Activated CD8-positive, alpha-beta memory T cell treated with anti-CD3 and anti-CD28 coated beads for 36 hours (primary cell): ENCODE measurements around the gene RPGR. TPM values are rescaled to one million over a fixed set of nuclear protein-coding genes. Genes with fewer than 3 reads are reported as not detected.

Experiments used
- CTCF ChIA-PET: fragments of 350-600 bp; sonication (Branson Sonifier 250); formaldehyde crosslinking; loops from one replicate; lab custom pipeline; 2021; ENCODE audit warnings: antibody characterized with exemption; lab: Charles Lee
- POLR2A ChIA-PET: fragments of 350-600 bp; sonication (Branson Sonifier 250); formaldehyde crosslinking; loops from one replicate; lab custom pipeline; 2021; ENCODE audit warnings: antibody characterized with exemption; lab: Charles Lee
- total RNA-seq, 2 experiments: library from RNA; stranded (reverse); gene quantifications; one replicate each; pipeline ENCODE4 v1.2.3, GENCODE V29; 2021

The RPGR gene
- total RNA-seq, 2 experiments from 2014 or later = 8.3 to 10.6 TPM

- ChIA-PET POLR2A (no interaction called here), CTCF (no interaction called here)
These were observed 51.2 kb downstream of the RPGR start for GRCh38 chrX:38276089-38276488.

GRCh38 chrX:38275615-38276014, 51.7 kb downstream of the RPGR start:
- ChIA-PET CTCF (no interaction called here), POLR2A (no interaction called here)

GRCh38 chrX:38273453-38273852, 53.9 kb downstream of the RPGR start:
- POLR2A ChIA-PET = no interaction called here
- CTCF ChIA-PET = no interaction called here

DNA sequence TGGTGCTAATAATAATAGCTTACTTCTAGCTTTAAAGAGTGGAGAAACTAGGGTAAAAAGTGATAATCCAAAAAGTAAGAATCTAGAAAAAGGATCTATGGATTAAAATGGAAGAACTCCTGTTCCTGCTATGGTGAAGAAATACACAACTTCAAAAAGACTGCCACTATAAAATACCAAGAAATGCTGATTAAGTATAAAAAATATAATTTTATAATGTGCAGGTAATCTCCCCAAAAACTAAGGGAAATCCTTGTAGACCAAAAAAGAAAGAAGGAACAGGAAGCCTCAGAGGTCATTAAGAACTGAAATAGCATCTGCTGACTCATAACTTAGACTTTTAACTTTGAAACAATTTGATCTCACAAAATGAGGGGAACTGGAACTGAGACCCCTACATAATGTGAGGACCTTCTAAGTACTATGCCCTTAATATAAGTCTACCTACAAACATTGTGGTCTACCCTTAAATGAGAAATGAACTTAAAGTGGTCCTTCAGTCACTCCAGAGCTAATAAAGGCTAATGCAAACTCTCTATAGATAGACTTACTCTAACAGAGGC, 56.1 kb downstream of the RPGR start:
- ChIA-PET POLR2A (no interaction called here), CTCF (interaction anchor here (1.1 kb wide), 1 partner anchor 50 kb away, joined by 3 read pairs; the partner anchor contains the start of gene SRPX)

DNA sequence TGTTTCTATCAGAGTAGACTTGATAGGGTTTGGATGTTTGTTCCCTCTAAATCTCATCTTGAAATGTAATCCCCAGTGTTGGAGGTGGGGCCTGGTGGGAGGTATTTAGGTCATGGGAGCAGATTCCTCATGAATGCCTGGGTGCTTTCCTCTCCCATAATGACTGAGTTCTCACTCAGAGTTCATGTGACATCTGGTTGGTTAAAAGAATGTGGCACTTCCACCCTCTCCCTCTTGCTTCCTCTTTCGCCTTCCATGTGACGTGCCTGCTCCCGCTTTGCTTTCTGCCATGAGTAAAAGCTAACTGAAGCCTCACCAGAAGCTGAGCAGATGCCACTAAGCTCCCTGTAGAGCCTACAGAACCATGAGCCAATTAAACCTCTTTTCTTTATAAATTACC, 59.3 kb downstream of the RPGR start:
- POLR2A ChIA-PET = no interaction called here

GRCh38 chrX:38262715-38263620, 64.3 kb downstream of the RPGR start:
- ChIA-PET CTCF (no interaction called here), POLR2A (no interaction called here)

More for the DNA sequence above, 59.3 kb downstream of the RPGR start:
- CTCF ChIA-PET = no interaction called here

- CTCF ChIA-PET = no interaction called here
These were observed 67.1 kb downstream of the RPGR start for GRCh38 chrX:38260231-38260630.

DNA sequence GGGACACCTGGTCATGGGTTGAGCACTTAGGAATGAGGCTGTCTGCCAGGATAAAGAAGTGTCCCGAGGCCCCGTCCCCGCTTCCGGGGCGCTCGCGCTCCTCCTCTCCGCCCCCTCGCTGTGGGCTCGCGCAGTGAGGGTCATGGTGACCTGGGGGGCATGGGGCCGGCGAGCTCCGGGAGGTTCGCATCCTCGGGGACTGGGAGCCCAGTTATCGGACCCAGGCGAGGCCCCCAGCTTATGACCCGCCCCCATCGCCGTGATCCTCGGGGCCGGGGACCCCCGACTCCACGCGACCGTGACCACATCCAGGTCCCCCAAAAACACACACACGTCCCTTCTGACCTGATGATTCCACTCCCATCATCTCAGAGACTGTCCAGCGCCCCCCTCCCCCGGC, 71.3 kb downstream of the RPGR start:
- CTCF ChIA-PET = no interaction called here
- POLR2A ChIA-PET = no interaction called here

More at GRCh38 chrX:38260231-38260630, 67.1 kb downstream of the RPGR start:
- POLR2A ChIA-PET = no interaction called here

DNA sequence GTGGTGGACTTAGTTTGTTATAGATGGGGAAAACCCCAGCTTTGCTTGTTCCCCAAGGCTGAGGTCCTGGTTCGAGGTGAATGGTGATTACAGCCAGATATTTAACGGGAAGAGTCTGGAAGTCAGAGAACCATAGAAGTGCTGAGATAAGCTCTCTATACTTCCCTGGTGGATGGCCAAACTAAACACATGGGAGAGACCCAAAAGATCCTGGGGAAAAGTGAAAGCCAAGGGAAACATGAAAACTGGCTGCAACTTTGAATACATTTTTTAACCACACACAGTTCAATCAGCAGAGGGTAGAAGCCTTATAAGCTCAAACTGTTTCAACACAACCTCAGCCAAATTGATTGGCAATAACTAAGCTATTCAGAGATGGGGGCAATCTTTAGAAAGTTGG, 77.3 kb downstream of the RPGR start:
- POLR2A ChIA-PET = no interaction called here

GRCh38 chrX:38247051-38247450, 80.3 kb downstream of the RPGR start:
- ChIA-PET CTCF (no interaction called here), POLR2A (no interaction called here)

More for the DNA sequence above, 77.3 kb downstream of the RPGR start:
- CTCF ChIA-PET = no interaction called here

DNA sequence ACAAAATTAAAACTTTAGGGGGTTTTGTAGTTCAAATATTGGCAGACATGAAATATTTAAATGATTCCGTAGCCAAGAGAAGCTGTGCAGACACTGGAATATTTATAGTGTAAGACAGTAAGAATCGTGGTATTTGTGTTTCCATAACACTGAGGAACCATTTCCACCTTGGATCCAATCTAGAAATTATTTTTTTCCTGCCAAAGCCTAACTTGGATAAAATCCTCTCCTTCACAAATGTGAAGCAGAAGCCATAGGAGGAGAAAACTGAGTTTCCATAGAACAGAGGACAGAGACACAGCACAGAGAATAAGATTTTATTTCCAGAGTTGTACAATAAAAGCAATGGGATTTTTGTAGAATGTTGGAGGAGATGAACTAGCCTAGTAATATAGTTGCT, 86.8 kb downstream of the RPGR start:
- ChIA-PET POLR2A (no interaction called here), CTCF (no interaction called here)

GRCh38 chrX:38236901-38237615, 90.3 kb downstream of the RPGR start:
- POLR2A ChIA-PET = no interaction called here

GRCh38 chrX:38233891-38234667, 93.2 kb downstream of the RPGR start:
- POLR2A ChIA-PET = no interaction called here
- CTCF ChIA-PET = no interaction called here

More at GRCh38 chrX:38236901-38237615, 90.3 kb downstream of the RPGR start:
- CTCF ChIA-PET = no interaction called here

DNA sequence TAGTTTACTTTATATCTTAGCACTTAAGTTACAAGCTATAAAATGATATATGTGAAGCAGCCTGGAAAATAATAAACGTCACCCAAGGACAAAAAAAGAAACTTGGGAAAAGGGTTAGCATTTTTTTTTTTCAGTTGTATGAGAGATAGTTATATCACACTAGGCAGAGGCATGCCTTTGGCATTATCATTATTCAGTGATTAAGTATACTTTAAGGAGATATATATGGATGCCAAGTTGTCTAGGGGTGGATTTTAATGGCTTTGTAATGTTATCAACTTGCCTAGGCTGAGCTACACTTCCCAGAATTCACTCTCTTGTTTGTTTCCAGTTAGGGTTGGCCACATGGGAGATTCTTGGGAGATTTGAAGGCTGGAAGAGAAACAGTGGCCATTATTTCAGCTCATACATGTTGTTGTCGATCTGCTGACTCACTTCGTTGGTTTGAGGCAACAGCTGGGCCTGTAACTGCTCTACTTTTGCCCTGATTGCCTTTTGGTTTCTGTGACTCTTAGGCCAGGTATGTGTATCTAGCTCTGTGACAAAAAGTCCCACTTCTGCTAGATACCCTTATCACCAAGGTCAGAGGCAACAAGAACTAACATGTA, 95.1 kb downstream of the RPGR start:
- ChIA-PET POLR2A (no interaction called here), CTCF (no interaction called here)

GRCh38 chrX:38225093-38225492, 102.2 kb downstream of the RPGR start:
- ChIA-PET CTCF (no interaction called here), POLR2A (no interaction called here)

DNA sequence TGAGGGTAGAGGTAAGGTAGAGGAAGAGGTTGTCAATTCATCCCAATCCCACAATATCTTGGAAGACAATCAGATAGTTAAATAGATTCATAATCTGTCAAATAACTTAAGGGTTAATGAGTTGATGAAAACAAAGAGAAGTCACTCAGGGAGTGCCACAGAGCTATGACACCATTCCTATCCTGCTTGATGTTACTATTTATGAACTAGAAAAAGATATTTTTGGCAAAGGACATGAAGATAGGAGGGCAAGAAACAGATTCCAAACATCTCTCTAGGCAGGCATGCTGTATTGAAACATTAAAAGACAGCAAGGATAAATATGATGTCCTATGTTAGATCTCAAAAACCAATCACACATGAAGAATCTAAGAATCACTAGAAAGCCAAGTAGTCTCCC, 103.1 kb downstream of the RPGR start:
- ChIA-PET CTCF (no interaction called here), POLR2A (no interaction called here)

DNA sequence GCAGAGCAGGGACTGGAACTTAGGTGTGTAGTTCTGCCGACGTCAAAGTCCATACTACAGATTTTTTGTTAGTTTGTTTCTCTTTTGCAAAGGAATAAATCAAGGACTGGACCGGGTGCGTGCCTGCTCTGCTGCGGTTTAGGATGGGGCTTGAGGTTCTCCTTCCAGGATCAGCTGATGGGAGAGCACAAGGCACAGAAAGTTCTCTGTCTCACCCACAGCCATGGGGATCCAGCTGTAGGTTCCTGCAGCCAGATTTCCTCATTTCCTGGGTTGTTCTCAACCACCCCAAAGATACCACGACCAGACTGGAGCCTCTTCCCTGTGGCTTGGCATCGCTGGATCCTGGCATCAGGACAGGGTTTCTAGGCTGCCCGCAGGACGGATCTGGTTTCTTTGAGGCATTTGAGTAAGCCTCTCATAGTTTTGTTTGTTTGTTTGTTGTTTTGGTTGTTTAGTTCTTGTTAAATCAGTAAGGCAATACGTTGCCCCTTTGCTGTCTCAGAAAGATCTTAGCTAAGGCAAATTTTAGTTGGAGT, 105.8 kb downstream of the RPGR start:
- ChIA-PET CTCF (interaction anchor here (1.0 kb wide), 1 partner anchor 50 kb away, joined by 3 read pairs; no protein-coding TSS in a partner anchor), POLR2A (no interaction called here)

DNA sequence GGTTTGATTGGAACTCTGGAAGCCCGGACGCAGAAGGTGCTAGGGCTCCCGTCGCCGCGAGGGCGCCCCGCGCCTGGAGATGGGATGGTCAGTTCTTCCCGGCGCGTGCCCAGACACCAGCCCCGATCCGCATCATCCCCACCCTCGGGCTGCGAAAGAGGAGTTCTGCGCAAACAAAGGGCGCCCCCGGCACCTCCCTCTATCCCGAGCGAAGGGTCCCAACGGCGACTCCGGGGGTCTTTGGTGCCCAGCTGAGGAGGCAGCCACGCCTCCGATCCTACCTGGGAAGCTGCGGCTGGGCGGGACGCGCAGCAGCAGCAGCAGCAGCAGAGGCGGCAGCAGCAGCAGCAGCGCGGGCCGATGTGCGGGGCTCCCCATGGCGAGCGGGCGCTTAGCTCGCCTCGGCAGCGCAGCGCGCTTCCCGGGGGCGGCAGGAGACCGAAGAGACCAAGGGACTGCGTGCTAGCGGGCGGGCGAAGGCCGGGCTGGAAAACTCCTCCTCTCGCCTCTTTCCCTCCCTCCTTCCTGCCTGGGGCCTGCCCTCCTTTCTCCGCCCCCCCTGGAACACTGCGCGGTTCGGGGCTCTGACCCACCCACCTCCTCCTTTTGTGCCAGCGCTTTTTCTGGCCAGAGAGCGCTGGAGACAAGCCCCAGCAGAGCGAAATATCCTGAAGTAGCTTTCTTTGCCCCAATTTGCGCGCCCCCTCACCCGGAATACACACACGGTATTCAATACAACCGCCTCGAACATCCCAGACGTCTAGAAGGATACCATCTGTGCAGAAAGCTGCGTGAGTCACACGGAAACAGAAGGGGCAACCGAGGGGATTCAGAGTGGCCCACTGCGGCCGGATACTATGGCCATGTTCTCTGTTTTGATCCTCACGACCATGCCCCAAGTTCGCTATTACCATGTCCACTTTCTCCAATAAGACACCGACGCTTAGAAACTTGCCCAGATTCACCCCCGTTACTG, 106.6 kb downstream of the RPGR start, which contains the start of gene SRPX:
TSS of gene SRPX (minus strand) at position 457 of the 976 bp plus-strand sequence. CDS start at position 378, 79 bp downstream.
- ChIA-PET POLR2A (no interaction called here), CTCF (interaction anchor here (1.0 kb wide), 1 partner anchor 50 kb away, joined by 3 read pairs; no protein-coding TSS in a partner anchor)
